Peyer's patch (tissue), 4 donors: ENCODE data around the gene PACS2. TPM values are rescaled to one million over a fixed set of nuclear protein-coding genes. Genes with fewer than 3 reads are reported as not detected.

Source experiments
- DNase-seq, 3 donors: peaks; one replicate each; pipeline ENCODE4 v3.0.0-alpha.2; 2017 to 2019
- H3K27ac ChIP-seq, 4 donors: fragments of 200-600 bp; sonication (generic); one replicate each; pipeline ENCODE4 v1.5.1; 2016 to 2019
- H3K27me3 ChIP-seq, 2 donors: fragments of 200-600 bp; sonication (generic); one replicate each; pipeline ENCODE4 v1.5.1; 2019
- H3K36me3 ChIP-seq, 3 donors: fragments of 200-600 bp; sonication (generic); one replicate each; pipeline ENCODE4 v1.5.1; 2016 to 2019
- H3K4me1 ChIP-seq, 4 donors: fragments of 200-600 bp; sonication (generic); one replicate each; pipeline ENCODE4 v1.5.1; 2016 to 2019
- H3K4me3 ChIP-seq, 4 donors: fragments of 200-600 bp; sonication (generic); 1 replicate in 3 of 4; 2 replicates in 1 of 4; pipeline ENCODE4 v1.5.1; 2016 to 2019; ENCODE audit warnings: mild to moderate bottlenecking in 1 of 4
- H3K9me3 ChIP-seq, 4 donors: fragments of 200-600 bp; sonication (generic); one replicate each; pipeline ENCODE4 v1.5.1; 2016 to 2019; ENCODE audit warnings: mild to moderate bottlenecking in 1 of 4
- POLR2A ChIP-seq, 2 donors: fragments of 450-650 bp; IDR thresholded peaks; one replicate each; pipeline ENCODE4 v1.5.1; 2017; ENCODE audit warnings: antibody characterized with exemption in 2 of 2, mild to moderate bottlenecking in 2 of 2, moderate library complexity in 2 of 2
- total RNA-seq, 4 donors: library from RNA; depleted of rRNA; stranded (reverse); fragments of >200 nt; gene quantifications; one replicate each; pipeline ENCODE4 v1.1.0, GENCODE V29; 2016
- TF ChIP-seq, protein P1 (sequence below), 6 experiments: fragments of 450-650 bp in 4 of 6; fragments of 200-600 bp in 2 of 6; sonication (generic) in 1 of 6; IDR thresholded peaks; one replicate each; pipeline ENCODE4 v1.5.1; 2017 to 2019; ENCODE audit warnings: antibody characterized with exemption in 6 of 6, mild to moderate bottlenecking in 3 of 6, moderate library complexity in 1 of 6

PACS2 gene
- total RNA-seq, 4 donors from 2014 or later: 77.2 to 158 (median 126) TPM

- H3K27ac ChIP-seq: no peak overlapping the region
- H3K4me1 ChIP-seq: peaks cover 0 to 16% (median 0%) of the 10 kb centered on the region in 4 donors
These were observed 22.9 kb downstream of the PACS2 start for GRCh38 chr14:105337433-105337832.

GRCh38 chr14:105337966-105338741 lies 23.6 kb downstream of the PACS2 start:
- no peak for TF ChIP-seq POLR2A (IDR thresholded peaks at IDR 0.05)
- TF ChIP-seq, protein P1, sequence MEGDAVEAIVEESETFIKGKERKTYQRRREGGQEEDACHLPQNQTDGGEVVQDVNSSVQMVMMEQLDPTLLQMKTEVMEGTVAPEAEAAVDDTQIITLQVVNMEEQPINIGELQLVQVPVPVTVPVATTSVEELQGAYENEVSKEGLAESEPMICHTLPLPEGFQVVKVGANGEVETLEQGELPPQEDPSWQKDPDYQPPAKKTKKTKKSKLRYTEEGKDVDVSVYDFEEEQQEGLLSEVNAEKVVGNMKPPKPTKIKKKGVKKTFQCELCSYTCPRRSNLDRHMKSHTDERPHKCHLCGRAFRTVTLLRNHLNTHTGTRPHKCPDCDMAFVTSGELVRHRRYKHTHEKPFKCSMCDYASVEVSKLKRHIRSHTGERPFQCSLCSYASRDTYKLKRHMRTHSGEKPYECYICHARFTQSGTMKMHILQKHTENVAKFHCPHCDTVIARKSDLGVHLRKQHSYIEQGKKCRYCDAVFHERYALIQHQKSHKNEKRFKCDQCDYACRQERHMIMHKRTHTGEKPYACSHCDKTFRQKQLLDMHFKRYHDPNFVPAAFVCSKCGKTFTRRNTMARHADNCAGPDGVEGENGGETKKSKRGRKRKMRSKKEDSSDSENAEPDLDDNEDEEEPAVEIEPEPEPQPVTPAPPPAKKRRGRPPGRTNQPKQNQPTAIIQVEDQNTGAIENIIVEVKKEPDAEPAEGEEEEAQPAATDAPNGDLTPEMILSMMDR (IDR thresholded peaks at IDR 0.05): no peak
- no peak for DNase-seq
- Histone ChIP-seq H3K27ac (no peak overlapping the region), H3K4me3 (no peak overlapping the region), H3K4me1 (peaks cover 0 to 16% (median 0%) of the 10 kb centered on the region in 4 donors), H3K27me3 (no peaks in the 10 kb centered on the region), H3K36me3 (no peaks in the 10 kb centered on the region), H3K9me3 (no peaks in the 10 kb centered on the region)

More at GRCh38 chr14:105337433-105337832, 22.9 kb downstream of the PACS2 start:
- H3K27me3 ChIP-seq: no peaks in the 10 kb centered on the region
- no peak for DNase-seq
- H3K4me3 ChIP-seq: no peak overlapping the region
- TF ChIP-seq, protein P1 (IDR thresholded peaks at IDR 0.05): no peak
- no peak for TF ChIP-seq POLR2A (IDR thresholded peaks at IDR 0.05)
- H3K9me3 ChIP-seq: no peaks in the 10 kb centered on the region
- no peaks in the 10 kb centered on the region for H3K36me3 ChIP-seq

DNA sequence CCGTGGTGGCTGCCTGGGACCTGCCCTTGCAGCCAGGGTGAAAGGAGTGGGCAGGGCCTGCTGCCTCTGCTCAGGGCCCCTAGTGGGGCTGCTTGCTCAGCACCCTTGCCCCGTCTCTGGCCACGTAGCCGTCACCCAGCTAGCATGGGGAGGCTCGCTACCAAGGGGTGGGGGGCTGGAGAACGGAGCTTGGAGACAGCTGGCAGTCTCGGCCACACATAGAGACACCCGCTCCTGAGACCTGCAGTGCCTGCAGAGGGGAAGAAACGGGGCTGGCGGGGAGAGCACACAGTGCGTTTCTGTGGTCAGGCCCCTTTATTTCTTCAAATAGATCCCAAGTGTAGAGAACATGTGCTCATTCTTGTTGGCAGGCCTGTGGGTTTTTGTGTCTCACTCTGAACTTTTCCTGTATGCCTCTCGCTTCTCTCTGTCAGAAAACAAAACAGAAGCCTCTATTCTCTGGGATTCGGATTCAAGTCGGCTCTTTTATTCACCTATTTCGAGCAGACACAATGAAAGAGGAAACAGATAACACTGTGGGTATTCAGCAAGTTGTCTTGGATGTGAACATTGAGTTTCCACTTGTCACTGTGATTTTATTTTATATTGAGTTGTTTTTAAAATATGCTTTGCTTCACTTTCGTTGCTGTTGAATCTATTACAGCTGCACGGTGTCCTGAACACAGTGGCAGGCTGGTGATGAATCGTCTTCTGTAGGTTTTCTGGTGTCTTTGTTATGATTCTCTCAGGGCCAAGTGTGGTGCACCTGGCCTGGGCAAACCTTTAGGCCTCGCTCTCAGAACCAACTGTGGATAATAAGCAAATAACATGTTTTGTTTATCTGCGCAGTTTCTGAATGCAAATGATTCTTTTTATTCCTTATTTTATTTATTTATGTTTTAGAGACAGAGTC lies 26.5 kb downstream of the PACS2 start:
- Histone ChIP-seq H3K27ac (no peak overlapping the region), H3K4me1 (peaks cover 0 to 16% (median 0%) of the 10 kb centered on the region in 4 donors), H3K4me3 (no peak overlapping the region), H3K9me3 (no peaks in the 10 kb centered on the region), H3K27me3 (no peaks in the 10 kb centered on the region), H3K36me3 (no peaks in the 10 kb centered on the region)
- DNase-seq: no peak
- TF ChIP-seq, protein P1 (IDR thresholded peaks at IDR 0.05): no peak
- TF ChIP-seq POLR2A (IDR thresholded peaks at IDR 0.05): no peak

GRCh38 chr14:105343194-105343593 lies 28.6 kb downstream of the PACS2 start:
- no peaks in the 10 kb centered on the region for H3K27me3 ChIP-seq
- H3K4me1 ChIP-seq: peaks cover 0 to 11% (median 0%) of the 10 kb centered on the region in 4 donors
- TF ChIP-seq POLR2A (IDR thresholded peaks at IDR 0.05): no peak
- H3K4me3 ChIP-seq: no peak overlapping the region
- no peaks in the 10 kb centered on the region for H3K36me3 ChIP-seq
- no peak overlapping the region for H3K27ac ChIP-seq
- H3K9me3 ChIP-seq: no peaks in the 10 kb centered on the region
- DNase-seq: no peak

GRCh38 chr14:105346200-105346533 lies 31.6 kb downstream of the PACS2 start:
- Histone ChIP-seq H3K9me3 (no peaks in the 10 kb centered on the region), H3K4me1 (no peaks in the 10 kb centered on the region), H3K36me3 (no peaks in the 10 kb centered on the region), H3K27me3 (no peaks in the 10 kb centered on the region), H3K27ac (no peak overlapping the region), H3K4me3 (no peak overlapping the region)
- DNase-seq: no peak
- no peak for TF ChIP-seq POLR2A (IDR thresholded peaks at IDR 0.05)
- TF ChIP-seq, protein P1 (IDR thresholded peaks at IDR 0.05): no peak
